ENCODE measurements around the gene LOXL1.

LOXL1 gene

DNA sequence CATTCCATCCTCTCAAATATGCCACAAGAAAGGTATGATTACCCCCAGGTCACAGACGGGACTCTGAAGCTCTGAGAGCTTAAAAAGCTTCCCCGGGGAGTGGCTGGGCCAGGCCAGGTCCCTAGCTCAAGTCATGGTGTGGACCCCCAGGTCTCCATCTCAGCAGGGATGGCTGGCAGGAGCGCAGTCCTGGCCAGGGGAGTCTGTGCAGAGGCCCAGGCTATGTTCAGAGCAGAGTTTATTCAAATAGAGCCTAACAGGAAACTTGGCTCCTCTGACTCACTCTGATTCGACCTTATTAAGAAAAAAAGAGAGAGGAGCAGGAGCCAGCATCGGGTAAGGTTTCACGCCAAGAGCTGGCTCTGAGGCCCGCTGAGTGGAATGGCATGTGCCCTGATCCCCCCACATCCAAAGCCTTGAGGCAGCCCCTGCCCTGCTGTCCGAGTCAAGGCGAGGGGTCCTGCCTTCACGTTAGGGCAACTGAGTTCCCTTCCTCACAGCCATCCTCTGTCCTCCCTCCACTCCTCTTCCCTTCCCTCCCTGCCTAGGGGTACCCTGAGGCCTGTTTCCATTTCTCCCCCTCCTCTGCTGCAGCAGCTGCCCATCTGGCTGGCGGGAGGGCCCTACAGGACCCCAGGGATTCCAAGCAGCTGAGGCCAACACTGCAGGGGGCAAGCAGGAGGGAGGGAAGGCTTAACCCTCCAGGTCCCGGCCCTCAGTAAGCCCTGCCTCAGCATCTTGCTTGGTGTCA is 1.9 kb upstream of the LOXL1 start:
- TF ChIP-seq, protein P1, sequence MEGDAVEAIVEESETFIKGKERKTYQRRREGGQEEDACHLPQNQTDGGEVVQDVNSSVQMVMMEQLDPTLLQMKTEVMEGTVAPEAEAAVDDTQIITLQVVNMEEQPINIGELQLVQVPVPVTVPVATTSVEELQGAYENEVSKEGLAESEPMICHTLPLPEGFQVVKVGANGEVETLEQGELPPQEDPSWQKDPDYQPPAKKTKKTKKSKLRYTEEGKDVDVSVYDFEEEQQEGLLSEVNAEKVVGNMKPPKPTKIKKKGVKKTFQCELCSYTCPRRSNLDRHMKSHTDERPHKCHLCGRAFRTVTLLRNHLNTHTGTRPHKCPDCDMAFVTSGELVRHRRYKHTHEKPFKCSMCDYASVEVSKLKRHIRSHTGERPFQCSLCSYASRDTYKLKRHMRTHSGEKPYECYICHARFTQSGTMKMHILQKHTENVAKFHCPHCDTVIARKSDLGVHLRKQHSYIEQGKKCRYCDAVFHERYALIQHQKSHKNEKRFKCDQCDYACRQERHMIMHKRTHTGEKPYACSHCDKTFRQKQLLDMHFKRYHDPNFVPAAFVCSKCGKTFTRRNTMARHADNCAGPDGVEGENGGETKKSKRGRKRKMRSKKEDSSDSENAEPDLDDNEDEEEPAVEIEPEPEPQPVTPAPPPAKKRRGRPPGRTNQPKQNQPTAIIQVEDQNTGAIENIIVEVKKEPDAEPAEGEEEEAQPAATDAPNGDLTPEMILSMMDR (IDR thresholded peaks at IDR 0.05; ENCODE audit: unreplicated experiment in 3 of 3) = no peak
- no peaks in the 10 kb centered on the region for H3K36me3 Mint-ChIP-seq (ENCODE audit: low read depth)
- peak overlapping the region; percentile 87 to 91 (median 89) for H3K27ac Mint-ChIP-seq
- H3K9me3 Mint-ChIP-seq = no peaks in the 10 kb centered on the region
- peak overlapping the region; percentile 62 to 83 (median 68) for H3K4me3 Mint-ChIP-seq
- peaks cover 71% of the 10 kb centered on the region for H3K4me1 Mint-ChIP-seq
- H3K27me3 Mint-ChIP-seq (ENCODE audit: low read depth) = peaks cover 7% of the 10 kb centered on the region

DNA sequence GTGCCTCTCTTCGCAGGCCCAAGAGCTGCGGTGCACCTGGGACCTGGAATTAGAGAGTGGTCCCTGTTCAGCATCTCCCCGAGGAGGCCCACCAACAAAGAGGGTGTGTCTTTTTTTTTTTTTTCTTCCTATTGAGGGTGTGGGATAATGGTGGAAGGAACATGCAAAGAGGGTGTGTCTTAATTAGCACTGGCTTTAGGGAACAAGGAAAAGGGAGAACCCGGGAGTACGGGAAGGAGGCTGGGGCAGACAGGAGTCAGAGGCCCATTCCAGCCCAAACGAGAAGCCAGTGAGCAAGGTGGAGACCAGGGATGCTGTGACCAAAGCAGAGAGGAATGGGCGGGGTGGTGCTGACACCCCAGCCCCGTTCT is 429 bp upstream of the LOXL1 start:
- H3K27me3 Mint-ChIP-seq (ENCODE audit: low read depth) = peaks cover 7% of the 10 kb centered on the region
- no peaks in the 10 kb centered on the region for H3K36me3 Mint-ChIP-seq (ENCODE audit: low read depth)
- TF ChIP-seq, protein P1 (IDR thresholded peaks at IDR 0.05; ENCODE audit: unreplicated experiment in 3 of 3) = no peak
- peaks cover 73% of the 10 kb centered on the region for H3K4me1 Mint-ChIP-seq
- peak overlapping the region; percentile 79 to 87 (median 83) for H3K4me3 Mint-ChIP-seq
- H3K9me3 Mint-ChIP-seq = no peaks in the 10 kb centered on the region
- H3K27ac Mint-ChIP-seq = peak overlapping the region; percentile 70 to 87 (median 79)

DNA sequence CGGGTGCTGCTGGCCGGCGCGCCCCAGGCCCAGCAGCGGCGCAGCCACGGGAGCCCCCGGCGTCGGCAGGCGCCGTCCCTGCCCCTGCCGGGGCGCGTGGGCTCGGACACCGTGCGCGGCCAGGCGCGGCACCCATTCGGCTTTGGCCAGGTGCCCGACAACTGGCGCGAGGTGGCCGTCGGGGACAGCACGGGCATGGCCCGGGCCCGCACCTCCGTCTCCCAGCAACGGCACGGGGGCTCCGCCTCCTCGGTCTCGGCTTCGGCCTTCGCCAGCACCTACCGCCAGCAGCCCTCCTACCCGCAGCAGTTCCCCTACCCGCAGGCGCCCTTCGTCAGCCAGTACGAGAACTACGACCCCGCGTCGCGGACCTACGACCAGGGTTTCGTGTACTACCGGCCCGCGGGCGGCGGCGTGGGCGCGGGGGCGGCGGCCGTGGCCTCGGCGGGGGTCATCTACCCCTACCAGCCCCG is 777 bp downstream of the LOXL1 start:
- peak overlapping the region; percentile 74 to 79 (median 74) for H3K4me3 Mint-ChIP-seq
- H3K36me3 Mint-ChIP-seq (ENCODE audit: low read depth) = no peaks in the 10 kb centered on the region
- H3K27ac Mint-ChIP-seq = no peak overlapping the region
- H3K9me3 Mint-ChIP-seq = no peaks in the 10 kb centered on the region
- H3K4me1 Mint-ChIP-seq = peaks cover 76% of the 10 kb centered on the region
- H3K27me3 Mint-ChIP-seq (ENCODE audit: low read depth) = peaks cover 7% of the 10 kb centered on the region
- TF ChIP-seq, protein P1 (IDR thresholded peaks at IDR 0.05; ENCODE audit: unreplicated experiment in 3 of 3) = no peak

DNA sequence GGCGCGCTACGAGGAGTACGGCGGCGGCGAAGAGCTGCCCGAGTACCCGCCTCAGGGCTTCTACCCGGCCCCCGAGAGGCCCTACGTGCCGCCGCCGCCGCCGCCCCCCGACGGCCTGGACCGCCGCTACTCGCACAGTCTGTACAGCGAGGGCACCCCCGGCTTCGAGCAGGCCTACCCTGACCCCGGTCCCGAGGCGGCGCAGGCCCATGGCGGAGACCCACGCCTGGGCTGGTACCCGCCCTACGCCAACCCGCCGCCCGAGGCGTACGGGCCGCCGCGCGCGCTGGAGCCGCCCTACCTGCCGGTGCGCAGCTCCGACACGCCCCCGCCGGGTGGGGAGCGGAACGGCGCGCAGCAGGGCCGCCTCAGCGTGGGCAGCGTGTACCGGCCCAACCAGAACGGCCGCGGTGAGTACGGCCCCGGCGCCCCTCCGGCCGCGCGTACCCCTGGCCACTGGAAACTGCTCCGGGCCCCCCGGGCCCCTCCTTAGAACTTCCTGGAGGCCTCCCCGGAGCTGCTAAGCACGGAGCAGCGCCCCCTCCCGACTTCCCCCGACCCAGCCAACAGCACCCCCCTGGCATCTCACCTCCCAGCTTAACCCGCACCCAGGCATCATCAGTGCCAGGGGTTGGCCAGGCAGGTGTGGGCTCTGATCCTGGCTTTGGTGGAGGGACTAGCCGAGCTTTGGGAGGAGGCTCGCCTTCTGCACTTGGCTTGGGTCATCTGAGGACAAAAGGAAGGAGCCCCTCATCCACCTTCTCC is 1.4 kb downstream of the LOXL1 start:
- no peaks in the 10 kb centered on the region for H3K36me3 Mint-ChIP-seq (ENCODE audit: low read depth)
- H3K9me3 Mint-ChIP-seq = no peaks in the 10 kb centered on the region
- peaks cover 7% of the 10 kb centered on the region for H3K27me3 Mint-ChIP-seq (ENCODE audit: low read depth)
- H3K27ac Mint-ChIP-seq = peak overlapping the region; percentile 9 to 58 (median 33)
- TF ChIP-seq, protein P1 (IDR thresholded peaks at IDR 0.05; ENCODE audit: unreplicated experiment in 3 of 3) = peak; percentile 42 to 64 (median 45)
- peaks cover 69% of the 10 kb centered on the region for H3K4me1 Mint-ChIP-seq
- peak overlapping the region; percentile 80 to 91 (median 86) for H3K4me3 Mint-ChIP-seq

DNA sequence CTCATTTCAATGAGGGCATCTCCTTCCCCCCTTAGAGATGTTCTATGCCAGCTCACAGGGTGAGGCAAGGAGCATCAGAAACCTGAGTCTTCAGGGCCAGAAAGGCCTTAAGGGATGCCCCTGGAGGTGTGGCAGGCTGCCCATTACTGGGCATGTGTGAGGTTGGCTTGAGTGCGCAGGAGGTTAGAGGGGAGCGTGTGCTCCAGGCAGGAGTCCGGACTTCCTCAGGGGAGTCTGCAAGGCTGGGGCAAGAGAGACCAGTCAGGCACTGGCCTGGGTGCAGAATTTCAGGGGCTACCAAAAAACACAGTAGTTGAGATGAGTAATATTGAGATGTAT is 1.9 kb downstream of the LOXL1 start:
- peaks cover 64% of the 10 kb centered on the region for H3K4me1 Mint-ChIP-seq
- no peaks in the 10 kb centered on the region for H3K9me3 Mint-ChIP-seq
- TF ChIP-seq, protein P1 (IDR thresholded peaks at IDR 0.05; ENCODE audit: unreplicated experiment in 3 of 3) = no peak
- peak overlapping the region; percentile 80 to 91 (median 86) for H3K4me3 Mint-ChIP-seq
- H3K36me3 Mint-ChIP-seq (ENCODE audit: low read depth) = no peaks in the 10 kb centered on the region
- H3K27ac Mint-ChIP-seq = peak overlapping the region; percentile 9 to 58 (median 33)
- H3K27me3 Mint-ChIP-seq (ENCODE audit: low read depth) = peaks cover 7% of the 10 kb centered on the region
